PC-3 (cell line): ENCODE data around the gene RAB3C. TPM values are rescaled to one million over a fixed set of nuclear protein-coding genes. Genes with fewer than 3 reads are reported as not detected.

Source experiments
- ATAC-seq: fragments of 200-7000 bp; cut with Tn5 transposase; 2 replicates; pipeline ENCODE4 v1.9.1; 2020; ENCODE audit warnings: mild to moderate bottlenecking, moderate library complexity
- BruUV-seq: library from RNA; stranded (reverse); fragments of 400-500 nt; replicated peaks from 2 replicates; lab custom pipeline; 2021; lab: Mats Ljungman, UMichigan
- CTCF ChIA-PET: fragments of 300-600 bp; sonication (Branson Sonifier 250); formaldehyde crosslinking; loops from one replicate; lab custom pipeline; 2022; ENCODE audit warnings: antibody characterized with exemption; lab: Charles Lee
- POLR2A ChIA-PET: fragments of 300-600 bp; sonication (Branson Sonifier 250); formaldehyde crosslinking; loops from one replicate; lab custom pipeline; 2022; ENCODE audit warnings: antibody characterized with exemption; ENCODE audit not compliant: unreplicated experiment; lab: Charles Lee
- DNase-seq: peaks from one replicate; pipeline ENCODE4 v3.0.0-alpha.2; 2015
- H2AFZ ChIP-seq: fragments of 300-600 bp; sonication (generic); 2 replicates; pipeline ENCODE4 v1.6.0; 2016; ENCODE audit warnings: antibody characterized with exemption, low read length
- H3F3A ChIP-seq: fragments of 300-600 bp; sonication (generic); one replicate; pipeline ENCODE4 v1.6.0; 2017; ENCODE audit warnings: antibody characterized with exemption, low read length, control low read depth, mild to moderate bottlenecking; ENCODE audit not compliant: unreplicated experiment
- H3K27ac ChIP-seq: fragments of 300-600 bp; sonication (generic); 2 replicates; pipeline ENCODE4 v1.5.1; 2016; ENCODE audit warnings: mild to moderate bottlenecking, low read length
- H3K27me3 ChIP-seq: fragments of 300-600 bp; sonication (generic); 2 replicates; pipeline ENCODE4 v1.6.1; 2016; ENCODE audit warnings: low read length, mixed read lengths
- H3K36me3 ChIP-seq: fragments of 300-600 bp; sonication (generic); 2 replicates; pipeline ENCODE4 v1.6.1; 2016; ENCODE audit warnings: low read depth, mixed run types, low read length, mixed read lengths
- H3K4me1 ChIP-seq: fragments of 300-600 bp; sonication (generic); 2 replicates; pipeline ENCODE4 v1.5.1; 2016; ENCODE audit warnings: low read length; ENCODE audit not compliant: insufficient read depth
- H3K4me2 ChIP-seq: fragments of 300-600 bp; sonication (generic); 2 replicates; pipeline ENCODE4 v1.6.0; 2016; ENCODE audit warnings: low read length
- H3K4me3 ChIP-seq: fragments of 300-600 bp; sonication (generic); 2 replicates; pipeline ENCODE4 v1.5.1; 2016; ENCODE audit warnings: mild to moderate bottlenecking, low read length, mixed read lengths
- H3K79me2 ChIP-seq: fragments of 300-600 bp; sonication (generic); 2 replicates; pipeline ENCODE4 v1.6.1; 2017; ENCODE audit warnings: low read length, mixed read lengths
- H3K9ac ChIP-seq: fragments of 300-600 bp; sonication (generic); 2 replicates; pipeline ENCODE4 v1.6.0; 2016; ENCODE audit warnings: mild to moderate bottlenecking, low read length
- H3K9me2 ChIP-seq: fragments of 300-600 bp; sonication (generic); replicated peaks from 2 replicates; pipeline ENCODE4 v1.6.1; 2016; ENCODE audit warnings: mixed run types, low read length, mixed read lengths
- H3K9me3 ChIP-seq: fragments of 300-600 bp; sonication (generic); 2 replicates; pipeline ENCODE4 v1.6.1; 2016; ENCODE audit warnings: low read length, mixed read lengths
- H4K20me1 ChIP-seq: fragments of 300-600 bp; sonication (generic); 2 replicates; pipeline ENCODE4 v1.6.1; 2016; ENCODE audit warnings: low read length, mixed read lengths
- EZH2 ChIP-seq: fragments of 300-600 bp; sonication (generic); IDR thresholded peaks from one replicate; pipeline ENCODE4 v1.6.1; 2017; ENCODE audit warnings: antibody characterized with exemption, mild to moderate bottlenecking, low read length; ENCODE audit not compliant: unreplicated experiment
- EZH2phosphoT487 ChIP-seq: fragments of 300-600 bp; sonication (generic); IDR thresholded peaks from 2 replicates; pipeline ENCODE4 v1.6.1; 2018; ENCODE audit warnings: mild to moderate bottlenecking, antibody characterized with exemption, low read length, borderline replicate concordance
- intact Hi-C: fragments of 100-400 bp; cut with micrococcal nuclease; formaldehyde crosslinking; loops from 2 replicates; pipeline ENCODE4 v1.9.0; 2023
- total RNA-seq: library from RNA; depleted of rRNA; stranded (reverse); fragments of >200 nt; gene quantifications from 2 replicates; pipeline ENCODE4 v1.2.3, GENCODE V29; 2014
- TF ChIP-seq, protein P1 (sequence below): fragments of 300-600 bp; sonication (generic); conservative IDR thresholded peaks from 2 replicates; pipeline ENCODE4 v1.5.1; 2017; ENCODE audit warnings: antibody characterized with exemption, low read depth, mild to moderate bottlenecking, low read length

Gene RAB3C
- total RNA-seq, 1 experiment from 2014 or later, result not detected

DNA sequence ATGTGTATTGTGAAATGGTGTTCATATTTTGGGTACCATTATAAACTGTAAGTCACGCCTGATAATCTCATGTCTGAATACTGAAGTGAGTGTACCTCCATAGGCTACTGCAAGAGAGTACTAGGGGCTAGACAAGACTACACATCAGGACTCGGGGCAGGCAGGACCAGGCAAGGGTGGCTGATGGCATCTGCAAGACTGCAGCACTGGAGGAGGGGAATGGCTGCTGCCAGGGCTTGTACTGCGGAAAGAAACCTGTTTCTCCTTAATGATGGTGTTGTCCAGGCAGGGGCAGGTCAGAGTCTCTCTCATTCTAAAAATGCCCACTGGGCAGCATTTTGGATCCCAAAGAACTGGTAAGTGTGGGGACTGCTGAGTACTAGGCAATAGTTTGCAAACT lies 172.5 kb downstream of the RAB3C start:
- no peak for DNase-seq
- H3K36me3 ChIP-seq, result no peaks in the 10 kb centered on the region
- H3K4me2 ChIP-seq, result no peak overlapping the region
- H3K27ac ChIP-seq, result no peak overlapping the region
- no peak overlapping the region for H2AFZ ChIP-seq
- CTCF ChIA-PET, result no interaction called here
- no peaks in the 10 kb centered on the region for H3K9me3 ChIP-seq
- POLR2A ChIA-PET, result no interaction called here
- H3K27me3 ChIP-seq, result peaks cover 9% of the 10 kb centered on the region; the same call in 1 of the 2 replicates
- no peak for TF ChIP-seq EZH2phosphoT487
- TF ChIP-seq, protein P1, sequence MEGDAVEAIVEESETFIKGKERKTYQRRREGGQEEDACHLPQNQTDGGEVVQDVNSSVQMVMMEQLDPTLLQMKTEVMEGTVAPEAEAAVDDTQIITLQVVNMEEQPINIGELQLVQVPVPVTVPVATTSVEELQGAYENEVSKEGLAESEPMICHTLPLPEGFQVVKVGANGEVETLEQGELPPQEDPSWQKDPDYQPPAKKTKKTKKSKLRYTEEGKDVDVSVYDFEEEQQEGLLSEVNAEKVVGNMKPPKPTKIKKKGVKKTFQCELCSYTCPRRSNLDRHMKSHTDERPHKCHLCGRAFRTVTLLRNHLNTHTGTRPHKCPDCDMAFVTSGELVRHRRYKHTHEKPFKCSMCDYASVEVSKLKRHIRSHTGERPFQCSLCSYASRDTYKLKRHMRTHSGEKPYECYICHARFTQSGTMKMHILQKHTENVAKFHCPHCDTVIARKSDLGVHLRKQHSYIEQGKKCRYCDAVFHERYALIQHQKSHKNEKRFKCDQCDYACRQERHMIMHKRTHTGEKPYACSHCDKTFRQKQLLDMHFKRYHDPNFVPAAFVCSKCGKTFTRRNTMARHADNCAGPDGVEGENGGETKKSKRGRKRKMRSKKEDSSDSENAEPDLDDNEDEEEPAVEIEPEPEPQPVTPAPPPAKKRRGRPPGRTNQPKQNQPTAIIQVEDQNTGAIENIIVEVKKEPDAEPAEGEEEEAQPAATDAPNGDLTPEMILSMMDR, result no peak
- no peak for TF ChIP-seq EZH2
- no peaks in the 10 kb centered on the region for H3K9me2 ChIP-seq
- BruUV-seq, result no TSS peak
- intact Hi-C loops, result no loop called here
- H3K9ac ChIP-seq, result no peak overlapping the region
- no peak overlapping the region for H3K4me3 ChIP-seq
- H3K4me1 ChIP-seq, result no peaks in the 10 kb centered on the region
- no peak for ATAC-seq
- H4K20me1 ChIP-seq, result no peaks in the 10 kb centered on the region
- no peaks in the 10 kb centered on the region for H3F3A ChIP-seq
- no peaks in the 10 kb centered on the region for H3K79me2 ChIP-seq

DNA sequence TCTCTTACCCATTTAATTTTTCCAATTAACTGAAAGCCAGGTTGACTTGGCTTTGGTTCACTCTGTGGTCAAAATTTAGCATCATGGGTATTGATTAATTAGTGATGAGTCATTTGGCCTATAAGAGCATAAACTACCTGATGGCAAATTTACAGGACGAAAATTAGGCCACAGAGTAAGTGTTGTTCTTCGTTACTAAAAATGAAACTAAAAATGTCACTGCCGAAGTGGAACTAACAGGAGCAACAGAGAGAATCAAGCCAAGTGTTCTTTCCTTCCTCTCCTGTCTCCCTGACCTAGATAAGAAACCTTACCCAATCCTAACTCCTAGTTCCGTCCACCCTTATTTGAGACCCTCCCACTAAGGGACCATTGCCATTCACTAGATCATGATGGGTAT lies 176.9 kb downstream of the RAB3C start:
- Histone ChIP-seq H3K9me2 (no peaks in the 10 kb centered on the region), H3K9me3 (no peaks in the 10 kb centered on the region), H4K20me1 (no peaks in the 10 kb centered on the region), H3K79me2 (no peaks in the 10 kb centered on the region), H2AFZ (no peak overlapping the region), H3K4me1 (no peaks in the 10 kb centered on the region), H3K27me3 (peaks cover 6% of the 10 kb centered on the region), H3K4me3 (peak overlapping the region; percentile 28; the same call in 1 of the 2 replicates), H3K4me2 (peak overlapping the region; percentile 36), H3K9ac (no peak overlapping the region), H3K27ac (no peak overlapping the region), H3F3A (no peaks in the 10 kb centered on the region), H3K36me3 (no peaks in the 10 kb centered on the region)
- ATAC-seq (no peak), DNase-seq (no peak)
- ChIA-PET POLR2A (no interaction called here), CTCF (no interaction called here)
- BruUV-seq, result no TSS peak
- intact Hi-C loops, result no loop called here
- TF ChIP-seq EZH2 (no peak), EZH2phosphoT487 (no peak)
- TF ChIP-seq, protein P1, result no peak

DNA sequence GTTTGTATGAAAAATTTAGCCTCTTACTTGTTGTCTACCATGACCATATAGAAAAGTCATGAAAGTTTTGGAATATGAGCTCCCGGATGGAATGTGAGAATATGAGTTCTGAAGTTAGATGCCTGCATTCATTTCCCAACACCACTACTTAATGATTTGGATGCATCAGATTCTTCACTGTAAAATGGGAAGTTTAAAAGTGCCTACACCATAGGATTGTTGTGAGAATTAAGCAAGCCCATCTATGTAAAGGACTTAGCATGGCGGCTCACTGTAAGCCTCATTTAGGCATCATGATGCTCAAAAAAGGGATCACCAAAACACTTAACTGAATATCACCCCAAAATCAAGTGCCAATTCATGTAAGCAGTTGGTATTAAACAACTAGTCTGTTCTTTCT lies 177.3 kb downstream of the RAB3C start:
- TF ChIP-seq, protein P1, result no peak
- no peak for TF ChIP-seq EZH2
- no peak for TF ChIP-seq EZH2phosphoT487
- Histone ChIP-seq H4K20me1 (no peaks in the 10 kb centered on the region), H3K9me2 (no peaks in the 10 kb centered on the region), H3K4me2 (peak overlapping the region; percentile 36; the same call in 1 of the 2 replicates), H3K9ac (no peak overlapping the region), H3K79me2 (no peaks in the 10 kb centered on the region), H2AFZ (no peak overlapping the region), H3K27me3 (peaks cover 1% of the 10 kb centered on the region), H3K36me3 (no peaks in the 10 kb centered on the region), H3K4me1 (no peaks in the 10 kb centered on the region), H3K4me3 (peak overlapping the region; percentile 28; the same call in 1 of the 2 replicates), H3K9me3 (no peaks in the 10 kb centered on the region), H3K27ac (no peak overlapping the region), H3F3A (no peaks in the 10 kb centered on the region)
- DNase-seq (no peak), ATAC-seq (no peak)
- CTCF ChIA-PET, result no interaction called here
- BruUV-seq, result no TSS peak
- POLR2A ChIA-PET, result no interaction called here
- intact Hi-C loops, result no loop called here
